Astrocyte of the hippocampus (primary cell): ENCODE measurements around the gene TMEM183A.
"Not testable (repeated sequence)": the region's sequence is repeated elsewhere in the genome, so short reads cannot be mapped to it uniquely, and the experiment has no call there.

Source experiments
- DNase-seq: peaks from one replicate; pipeline ENCODE4 v3.0.0; 2011; ENCODE audit warnings: low read depth, low spot score

Gene TMEM183A, protein sequence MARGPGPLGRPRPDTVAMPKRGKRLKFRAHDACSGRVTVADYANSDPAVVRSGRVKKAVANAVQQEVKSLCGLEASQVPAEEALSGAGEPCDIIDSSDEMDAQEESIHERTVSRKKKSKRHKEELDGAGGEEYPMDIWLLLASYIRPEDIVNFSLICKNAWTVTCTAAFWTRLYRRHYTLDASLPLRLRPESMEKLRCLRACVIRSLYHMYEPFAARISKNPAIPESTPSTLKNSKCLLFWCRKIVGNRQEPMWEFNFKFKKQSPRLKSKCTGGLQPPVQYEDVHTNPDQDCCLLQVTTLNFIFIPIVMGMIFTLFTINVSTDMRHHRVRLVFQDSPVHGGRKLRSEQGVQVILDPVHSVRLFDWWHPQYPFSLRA

DNA sequence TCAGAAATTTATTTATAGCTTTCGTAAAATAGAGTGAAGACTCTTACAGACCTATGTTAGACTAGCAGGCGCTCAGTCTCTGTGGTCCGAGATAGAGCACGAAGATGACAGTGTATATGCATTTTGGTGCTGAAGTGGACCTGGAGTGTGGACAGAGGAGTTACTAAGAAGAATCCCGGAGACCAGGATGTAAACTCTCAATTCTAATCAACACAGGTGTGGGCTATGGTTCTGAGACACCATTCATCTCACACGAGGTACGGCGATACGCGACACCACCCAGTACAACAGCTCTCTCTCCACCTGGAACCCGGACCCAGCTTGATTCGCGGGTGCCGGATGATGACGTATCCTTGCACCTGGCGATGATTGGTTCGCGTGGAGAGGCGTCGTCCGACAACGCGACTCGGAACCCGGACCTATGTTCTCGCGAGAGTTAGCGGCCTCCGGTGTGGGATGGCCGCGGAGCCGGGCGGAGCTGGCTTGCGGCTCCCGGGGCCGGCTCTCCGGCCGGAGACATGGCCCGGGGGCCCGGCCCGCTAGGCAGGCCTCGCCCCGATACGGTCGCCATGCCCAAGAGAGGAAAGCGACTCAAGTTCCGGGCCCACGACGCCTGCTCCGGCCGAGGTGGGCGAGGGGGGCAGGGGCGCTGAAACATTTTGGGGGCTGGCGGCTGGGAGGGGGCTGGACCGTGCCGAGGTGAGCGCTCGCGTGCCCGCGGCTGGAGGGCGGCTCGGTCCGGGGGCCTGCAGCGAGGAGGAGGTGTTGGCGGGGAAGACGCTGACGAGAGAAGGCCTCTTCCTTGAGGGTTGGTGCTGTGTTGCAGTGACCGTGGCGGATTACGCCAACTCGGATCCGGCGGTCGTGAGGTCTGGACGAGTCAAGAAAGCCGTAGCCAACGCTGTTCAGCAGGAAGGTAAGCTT is at the start of gene TMEM183A:
TMEM183A (plus strand) TSS at position 427 of the 924 bp plus-strand sequence; CDS start at position 519, 92 bp downstream.
- peak; percentile 99 for DNase-seq

DNA sequence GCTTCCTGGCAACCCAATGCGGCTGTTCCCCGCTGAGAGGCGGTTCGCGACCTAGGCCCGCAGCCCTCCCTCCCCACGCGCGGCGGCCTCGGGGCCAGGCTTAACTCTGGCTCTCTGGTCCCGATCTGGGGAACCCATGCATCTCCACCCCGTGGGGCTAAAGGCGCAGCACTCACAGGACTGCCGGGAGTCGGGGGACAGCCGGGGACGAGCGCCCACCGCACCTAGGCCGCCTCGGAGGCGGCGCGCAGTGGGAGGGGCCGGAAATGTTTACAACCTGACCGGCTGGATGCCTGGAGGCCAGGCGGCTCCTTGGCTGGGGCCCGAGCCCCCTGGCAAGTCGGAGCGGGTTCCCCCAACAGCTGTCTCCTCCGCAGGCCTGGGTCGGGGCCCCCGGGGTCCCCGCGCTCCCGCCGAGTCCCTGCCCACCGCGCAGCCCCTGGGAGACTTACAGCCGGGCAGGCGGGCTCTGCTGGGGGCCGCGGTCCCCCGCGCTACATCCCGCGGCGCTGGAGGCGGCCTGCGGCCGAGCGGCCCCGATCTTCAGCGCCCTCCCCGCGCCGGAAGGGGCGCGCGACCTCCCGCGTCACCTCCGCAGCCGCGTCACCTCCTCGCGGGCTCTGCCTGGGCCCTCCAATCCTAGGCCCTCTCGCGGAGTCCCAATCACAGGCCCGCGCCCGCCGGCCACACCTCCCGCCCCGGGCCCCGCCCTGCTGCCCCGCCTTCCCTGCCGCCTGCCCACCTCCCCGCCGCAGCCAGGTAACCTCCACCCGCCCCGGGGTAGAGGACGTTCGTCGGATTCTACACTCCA is 49.2 kb upstream of the TMEM183A start, which contains the start of gene ADIPOR1:
ADIPOR1 (minus strand) TSS at position 580 of the 811 bp plus-strand sequence. CDS start 7,242 bp downstream, outside the sequence.
- peak; percentile 96 for DNase-seq

DNA sequence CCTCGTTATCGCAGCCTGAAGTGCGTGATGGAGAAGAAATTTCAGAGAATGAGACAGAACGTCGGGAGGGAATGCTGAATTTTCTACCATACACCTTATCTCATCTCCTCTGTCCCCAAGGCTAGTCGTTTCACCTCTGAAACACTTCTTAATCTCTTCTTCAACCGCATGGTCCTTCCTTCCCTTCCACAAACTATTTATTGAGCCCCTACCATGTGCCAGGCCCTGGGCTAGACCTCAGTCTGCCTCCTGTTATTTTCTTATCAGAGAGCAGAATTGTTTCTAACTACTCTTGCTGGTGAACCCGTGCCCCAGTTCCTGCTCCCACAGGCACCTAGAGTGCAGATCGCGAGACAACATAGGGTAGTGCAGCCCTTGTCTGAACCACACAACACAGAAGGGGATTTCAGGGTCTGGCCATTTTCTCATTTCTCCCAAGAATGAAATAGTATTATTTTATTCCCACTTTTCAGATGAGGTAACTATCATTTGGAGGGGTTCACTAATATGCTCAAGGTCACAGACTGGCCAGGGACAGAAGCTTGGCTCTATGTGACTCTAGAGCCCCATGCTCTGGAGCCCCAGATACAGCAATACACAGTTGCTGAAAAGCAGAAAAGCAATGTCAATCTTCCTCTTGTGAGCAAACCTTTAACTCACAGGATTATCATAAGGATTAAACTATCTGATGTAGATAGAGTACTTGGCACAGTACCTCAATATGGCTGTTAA is 48.5 kb upstream of the TMEM183A start:
- no peak for DNase-seq

DNA sequence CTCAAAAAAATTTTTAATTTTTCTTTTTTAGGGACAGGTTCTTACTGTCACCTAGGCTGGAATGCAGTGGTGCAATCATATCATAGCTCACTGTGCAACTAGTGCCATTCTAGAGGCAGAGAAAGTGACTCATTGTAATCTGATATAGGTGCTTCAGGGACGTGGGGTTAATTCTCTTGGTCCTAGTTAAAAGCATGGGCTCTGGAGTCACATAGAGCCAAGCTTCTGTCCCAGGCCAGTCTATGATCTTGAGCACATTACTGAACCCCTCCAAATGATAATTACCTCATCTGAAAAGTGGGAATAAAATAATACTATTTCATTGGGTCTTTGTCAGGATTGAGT is 47.9 kb upstream of the TMEM183A start:
- peak; percentile 35 for DNase-seq

DNA sequence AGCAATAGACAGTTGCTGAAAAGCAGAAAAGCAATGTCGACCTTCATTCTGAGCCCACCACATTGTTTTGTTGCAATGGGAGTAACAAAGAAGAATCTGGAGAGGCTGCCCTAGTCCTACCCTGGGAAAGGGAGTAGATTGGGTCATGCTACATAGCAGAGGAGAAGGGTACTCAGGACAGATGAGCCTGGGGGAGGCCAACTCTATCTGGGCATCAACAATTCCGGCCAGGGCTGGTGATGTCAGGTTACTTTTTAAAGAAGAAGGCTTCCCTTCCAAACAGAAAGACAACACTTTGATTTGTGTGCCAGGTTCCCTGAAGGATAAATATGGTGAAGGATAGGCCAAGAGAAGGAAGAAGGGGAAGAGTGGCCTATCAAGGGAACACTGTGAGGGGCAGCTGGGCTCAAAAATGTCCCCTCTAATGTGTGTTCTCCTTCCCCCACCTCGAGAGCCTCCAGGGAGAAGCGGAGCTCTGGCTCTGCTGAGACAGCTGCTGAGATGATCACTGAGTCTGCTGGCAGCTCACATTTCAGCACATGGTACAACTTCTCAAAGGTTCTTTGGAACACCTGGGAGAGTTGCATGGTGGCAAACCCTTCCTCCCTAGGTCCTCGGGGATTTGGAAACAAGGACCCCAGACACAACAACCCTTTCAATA is 45.8 kb upstream of the TMEM183A start:
- no peak for DNase-seq

DNA sequence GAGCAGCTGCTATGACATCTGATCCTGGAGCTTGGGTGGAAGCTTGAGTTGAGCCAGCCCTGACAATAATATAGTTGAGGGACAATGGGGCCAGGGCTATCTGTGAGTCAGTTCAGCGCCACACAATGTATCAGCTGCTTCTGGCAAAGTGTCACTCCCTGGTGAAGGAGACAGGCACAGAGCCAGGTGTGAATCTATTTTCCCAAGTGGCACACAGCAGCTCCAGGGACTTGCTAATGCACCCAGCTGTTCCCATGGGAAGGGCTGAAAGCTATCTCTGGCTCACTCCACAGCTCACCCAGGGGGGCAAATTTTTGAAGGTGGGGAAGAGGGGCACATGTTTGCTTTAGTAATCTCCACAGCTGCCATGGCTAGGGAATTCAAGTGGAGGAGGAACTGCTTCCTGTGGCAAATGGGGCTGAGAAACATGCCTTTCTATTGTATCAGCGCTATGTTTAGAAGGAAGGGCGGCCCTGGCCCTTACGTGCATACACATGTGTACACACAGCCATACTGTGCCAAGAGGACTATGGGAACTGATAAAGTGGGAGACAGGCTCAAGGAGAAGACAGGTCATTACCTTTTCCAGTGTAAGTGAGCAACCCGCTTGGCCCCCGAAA is 42.3 kb upstream of the TMEM183A start:
- DNase-seq, result no peak

DNA sequence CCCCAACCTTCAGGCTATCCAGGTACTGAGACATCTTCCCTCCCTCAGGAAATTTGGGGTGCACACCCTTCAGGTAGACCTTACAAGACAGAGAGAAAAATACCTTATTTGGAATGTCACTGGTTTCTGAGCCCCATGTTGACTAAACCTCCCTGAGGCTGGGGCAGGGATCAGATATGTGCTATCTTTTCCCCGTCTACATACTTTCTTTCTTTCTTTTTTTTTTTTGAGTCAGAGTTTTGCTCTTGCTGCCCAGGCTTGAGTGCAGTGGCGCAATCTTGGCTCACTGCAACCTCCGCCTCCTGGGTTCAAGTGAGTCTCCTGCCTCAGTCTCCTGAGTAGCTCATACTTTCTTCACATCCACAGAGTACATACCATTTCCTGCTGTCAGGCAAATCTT is 41.8 kb upstream of the TMEM183A start:
- DNase-seq, result no peak

DNA sequence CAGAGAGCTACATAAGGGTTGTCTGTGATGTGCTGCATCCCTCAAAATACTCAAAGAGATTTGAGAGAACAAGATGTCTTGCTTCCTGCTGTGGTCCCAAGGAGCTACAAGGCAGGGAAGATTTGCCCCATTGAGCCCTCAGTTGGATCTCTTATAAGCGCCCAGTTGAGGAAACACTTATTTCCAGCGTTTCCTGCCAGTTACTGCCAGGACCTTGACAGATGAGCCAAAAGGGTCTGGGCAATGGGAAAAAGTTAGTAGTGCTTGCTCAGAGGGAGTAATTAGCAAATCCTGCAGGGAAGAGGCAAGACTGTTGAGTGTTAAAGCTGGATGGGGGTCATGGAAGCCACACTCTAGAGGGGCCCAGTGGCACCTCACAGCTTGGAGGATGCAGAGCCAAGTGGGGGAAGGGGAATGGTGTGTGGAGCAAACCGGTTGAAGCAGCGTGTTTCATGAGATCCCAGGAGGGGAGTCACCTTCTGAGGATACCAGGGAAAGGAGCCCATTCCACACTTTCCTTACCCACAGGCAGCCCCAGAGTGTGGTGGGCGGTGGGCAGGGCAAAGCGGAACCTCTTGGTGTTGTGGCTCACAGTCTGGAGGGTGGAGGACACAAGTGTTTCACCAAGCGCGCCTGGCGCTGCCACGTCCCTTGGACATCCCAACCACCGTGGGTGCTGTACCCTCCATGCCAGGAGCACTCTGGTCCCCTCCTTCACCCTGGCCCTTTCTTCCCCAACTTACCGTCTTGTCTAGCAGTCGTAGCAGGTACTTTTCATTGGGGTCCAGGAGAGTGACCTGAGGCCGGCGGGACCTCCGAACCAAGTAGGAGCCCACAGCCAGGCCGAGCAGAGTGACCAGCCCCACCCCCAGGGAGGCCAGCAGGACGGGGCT is 40.9 kb upstream of the TMEM183A start:
- no peak for DNase-seq

DNA sequence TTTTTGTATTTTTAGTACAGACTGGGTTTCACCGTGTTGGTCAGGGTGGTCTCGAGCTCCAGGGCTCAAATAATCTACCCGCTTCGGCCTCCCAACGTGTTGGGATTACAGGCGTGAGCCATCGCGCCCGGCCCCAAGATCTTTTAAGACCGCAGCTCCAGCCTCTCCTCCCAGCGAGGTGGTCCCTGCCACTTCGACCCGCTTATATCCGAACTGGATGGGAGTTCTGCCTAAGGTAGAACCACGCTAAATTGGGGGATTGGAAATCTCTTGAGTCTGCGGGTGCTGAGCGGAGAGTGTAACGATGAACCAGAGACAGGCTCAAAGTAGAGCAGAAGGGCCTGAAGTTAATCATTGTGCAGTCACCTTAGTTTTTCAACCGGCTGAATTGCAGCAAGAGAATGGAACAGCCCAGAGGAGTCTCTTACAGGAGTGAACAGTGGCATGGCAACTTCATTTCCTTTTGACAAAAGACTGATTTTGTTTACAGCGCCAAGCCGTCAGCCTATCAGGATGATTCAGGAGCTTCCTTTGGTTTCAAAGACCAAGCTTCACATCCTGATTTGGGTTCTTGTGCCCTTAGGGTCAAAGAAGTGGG is 39.4 kb upstream of the TMEM183A start:
- no peak for DNase-seq

DNA sequence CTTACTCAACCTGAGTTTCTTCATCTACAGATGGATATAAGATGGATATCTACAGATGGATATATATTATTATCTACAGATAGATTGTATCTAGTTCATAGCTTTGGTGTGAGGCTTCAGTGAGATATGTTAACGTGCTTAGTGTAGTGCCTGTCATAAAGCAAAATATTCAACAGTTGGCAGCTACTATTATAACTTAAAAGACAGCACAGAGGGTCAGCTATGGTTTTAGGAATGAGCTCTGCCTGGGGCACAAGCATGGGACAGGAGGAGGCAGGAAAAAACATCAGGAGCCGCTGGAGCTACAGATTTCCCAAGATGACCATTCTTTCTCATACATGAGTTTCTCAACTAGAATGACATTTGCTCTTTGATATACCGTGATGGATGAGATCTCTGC is 38.8 kb upstream of the TMEM183A start:
- DNase-seq, result no peak

DNA sequence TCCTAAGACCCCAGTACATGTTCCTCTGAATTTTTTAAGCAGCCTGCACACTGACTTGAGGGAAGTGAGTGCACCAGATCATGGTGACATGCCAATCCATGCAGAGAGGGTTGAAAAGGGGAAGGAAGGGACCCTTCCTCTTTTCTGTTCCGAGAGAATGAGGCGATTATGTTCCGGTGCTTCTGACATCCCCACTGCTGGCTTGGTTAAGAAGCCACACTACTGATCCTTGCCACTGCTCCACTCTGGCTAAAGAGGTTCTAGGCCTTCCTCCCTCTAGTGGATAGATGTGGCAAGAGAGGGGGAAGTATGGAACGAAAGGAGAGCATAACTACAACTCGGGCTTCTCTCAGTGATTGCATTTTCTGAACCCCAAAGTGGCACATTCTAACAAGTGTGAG is 38.3 kb upstream of the TMEM183A start:
- DNase-seq, result peak; percentile 59

DNA sequence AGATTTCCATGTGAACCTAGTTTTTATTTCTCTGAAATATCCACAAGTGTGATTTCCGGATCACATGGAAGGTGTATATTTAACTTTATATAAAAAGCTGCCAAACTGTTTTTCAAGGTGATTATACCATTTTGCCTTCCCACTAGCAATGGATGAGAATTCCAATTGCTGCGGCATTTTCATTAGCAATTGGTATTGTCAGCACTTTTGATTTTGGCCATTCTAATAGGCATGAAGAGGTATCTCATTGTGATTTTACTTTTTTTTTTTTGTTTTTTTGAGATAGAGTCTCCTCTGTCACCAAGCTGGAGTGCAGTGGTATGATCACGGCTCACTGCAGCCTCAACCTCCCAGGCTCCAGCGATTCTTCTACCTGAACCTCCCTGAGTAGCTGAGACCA is 35.1 kb upstream of the TMEM183A start:
- DNase-seq, result no peak

DNA sequence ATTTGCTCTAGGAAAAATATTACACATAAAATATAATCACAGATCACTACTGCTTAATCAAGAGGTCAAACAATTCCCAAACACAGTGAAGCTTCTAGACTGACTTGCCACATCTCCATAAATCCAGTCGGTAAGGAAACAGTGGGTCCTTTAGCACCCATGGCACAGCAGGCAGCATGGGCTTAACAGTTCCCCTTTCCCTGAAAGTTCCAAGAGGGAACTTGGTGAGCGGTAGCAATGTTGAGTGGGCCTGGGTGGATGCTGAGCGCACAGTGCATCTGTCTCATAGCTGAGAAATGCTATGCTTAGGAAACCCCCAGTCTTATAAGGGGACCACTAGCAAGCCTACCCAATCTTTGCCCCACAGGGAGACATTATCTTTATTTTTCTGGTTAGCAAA is 32.3 kb upstream of the TMEM183A start:
- no peak for DNase-seq

DNA sequence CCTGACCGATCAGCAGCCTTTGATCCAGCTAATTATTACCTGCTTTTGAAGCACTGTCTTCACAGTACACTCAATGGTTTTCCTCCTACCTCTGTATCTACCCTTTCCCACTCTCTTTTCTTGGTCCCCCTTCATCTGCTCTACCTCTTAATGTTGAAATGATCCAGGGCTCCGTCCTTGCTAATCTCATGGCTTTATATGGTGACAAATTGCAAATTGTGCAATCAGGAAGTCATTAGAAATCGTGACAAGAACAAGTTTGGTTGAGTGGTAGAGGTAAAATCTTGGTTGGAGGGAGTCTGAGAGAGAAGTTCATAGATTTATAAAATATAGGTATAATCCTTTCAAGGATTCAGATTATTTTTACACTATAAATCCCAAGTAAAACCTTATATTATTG is 30.5 kb upstream of the TMEM183A start:
- DNase-seq, result no peak

DNA sequence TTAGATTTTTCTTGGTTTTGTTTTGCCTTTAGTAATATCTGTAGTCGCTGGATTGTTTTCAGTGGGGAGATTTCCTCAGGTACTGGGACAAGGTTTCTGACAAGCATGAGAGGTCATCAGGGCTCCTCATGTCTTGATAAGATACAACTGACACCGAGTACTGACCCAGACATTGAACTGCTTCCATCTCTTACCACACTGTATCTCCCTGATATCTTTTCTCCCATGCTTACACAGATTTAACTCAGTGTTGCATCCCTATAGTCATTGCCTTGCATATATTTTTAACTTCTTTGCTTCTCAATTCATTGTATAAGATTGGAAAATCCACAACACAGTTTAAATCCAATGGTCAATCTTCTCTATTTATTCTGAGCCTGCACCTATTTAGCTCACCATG is 27.7 kb upstream of the TMEM183A start:
- DNase-seq, result no peak

DNA sequence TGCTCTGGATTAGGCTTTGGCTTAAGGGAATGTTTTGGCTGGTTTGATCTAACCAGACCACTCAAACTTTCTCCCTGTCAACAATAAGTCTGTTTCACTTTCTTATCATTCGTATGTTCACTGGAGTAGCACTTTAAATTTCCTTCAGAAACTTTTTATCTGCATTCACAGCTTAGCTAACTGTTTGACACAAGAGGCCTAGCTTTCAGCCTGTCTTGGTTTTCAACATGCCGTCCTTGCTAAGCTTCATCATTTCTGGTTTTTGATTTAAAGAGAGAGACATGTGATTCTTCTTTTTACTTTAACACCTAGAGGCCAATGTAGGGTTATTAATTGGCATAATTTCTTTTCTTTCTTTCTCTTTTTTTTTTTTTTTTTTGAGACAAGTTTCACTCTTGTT is 25.2 kb upstream of the TMEM183A start:
- no peak for DNase-seq

DNA sequence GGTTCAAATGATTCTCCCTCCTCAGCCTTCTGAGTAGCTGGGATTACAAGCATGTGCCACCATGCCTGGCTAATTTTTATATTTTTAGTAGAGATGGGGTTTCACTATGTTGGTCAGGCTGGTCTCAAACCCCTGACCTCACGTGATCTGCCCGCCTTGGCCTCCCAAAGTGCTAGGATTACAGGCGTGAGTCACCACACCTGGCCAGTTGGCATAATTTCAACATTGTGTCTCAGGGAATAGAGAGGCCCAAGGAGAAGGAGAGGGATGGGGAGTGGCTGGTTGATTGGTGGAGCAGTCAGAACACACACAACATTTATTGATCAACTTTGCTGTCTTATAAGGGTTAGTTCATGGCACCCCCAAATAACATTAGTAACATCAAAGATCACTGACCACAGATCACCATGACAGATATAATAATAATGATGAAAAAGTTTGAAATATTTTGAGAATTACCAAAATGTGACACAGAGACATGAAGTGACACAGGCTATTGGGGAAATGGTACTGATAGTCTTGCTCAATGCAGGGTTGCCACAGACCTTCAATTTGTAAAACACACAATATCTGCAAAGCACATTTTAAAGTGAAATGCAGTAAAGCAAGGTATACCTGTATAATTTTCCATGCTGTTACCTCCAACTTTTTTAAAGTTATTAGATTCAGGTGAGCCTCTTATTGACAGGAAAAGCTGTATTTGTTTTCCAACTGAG is 24.3 kb upstream of the TMEM183A start:
- DNase-seq, result no peak

DNA sequence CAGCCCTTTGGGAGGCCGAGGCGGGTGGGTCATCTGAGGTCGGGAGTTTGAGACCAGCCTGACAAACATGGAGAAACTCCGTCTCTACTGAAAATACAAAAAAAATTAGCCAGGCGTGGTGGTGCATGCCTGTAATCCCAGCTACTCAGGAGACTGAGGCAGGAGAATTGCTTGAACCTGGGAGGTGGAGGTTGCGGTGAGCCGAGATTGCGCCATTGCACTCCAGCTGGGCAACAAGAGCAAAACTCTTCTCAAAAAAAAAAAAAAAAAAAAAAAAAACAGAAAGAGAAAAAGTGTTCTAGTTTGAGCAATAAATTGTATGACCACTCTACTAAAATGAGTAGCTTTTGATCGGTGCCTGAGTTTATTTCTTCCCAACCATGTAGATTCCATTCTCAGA is 21.1 kb upstream of the TMEM183A start:
- DNase-seq, result not testable (repeated sequence)
